Forelimb muscle (tissue), 1 donor: Measurements from ENCODE around the gene PHLDB2. TPM values are rescaled to one million over a fixed set of nuclear protein-coding genes. Genes with fewer than 3 reads are reported as not detected.

ENCODE experiments used
- DNase-seq: peaks from one replicate; pipeline ENCODE4 v3.0.0-alpha.2; 2013; ENCODE audit warnings: low read depth
- polyA plus RNA-seq: library from polyadenylated mRNA; unstranded; fragments of 120-200 nt; gene quantifications from one replicate; pipeline ENCODE4 v1.2.1, GENCODE V29; 2013; ENCODE audit not compliant: insufficient read length

The PHLDB2 gene
- polyA plus RNA-seq, 1 donor: 65.7 TPM

GRCh38 chr3:111963424-111963823 is 104.4 kb downstream of the PHLDB2 start:
- DNase-seq: no peak

- no peak for DNase-seq
These were observed 106.4 kb downstream of the PHLDB2 start for GRCh38 chr3:111965484-111965883.

GRCh38 chr3:111967068-111967467 is 108.0 kb downstream of the PHLDB2 start:
- no peak for DNase-seq

GRCh38 chr3:111967651-111968274 is 108.7 kb downstream of the PHLDB2 start:
- DNase-seq: peak; percentile 54

- DNase-seq: no peak
These were observed 109.4 kb downstream of the PHLDB2 start for GRCh38 chr3:111968319-111969054.

GRCh38 chr3:111970376-111970775 is 111.3 kb downstream of the PHLDB2 start:
- DNase-seq: no peak

- DNase-seq: no peak
These were observed 112.6 kb downstream of the PHLDB2 start for GRCh38 chr3:111971533-111972130.

- DNase-seq: no peak
These were observed 113.8 kb downstream of the PHLDB2 start for GRCh38 chr3:111972891-111973290.

- no peak for DNase-seq
These were observed 116.1 kb downstream of the PHLDB2 start for GRCh38 chr3:111975131-111975530.

- no peak for DNase-seq
These were observed 117.2 kb downstream of the PHLDB2 start for GRCh38 chr3:111976254-111976653.

GRCh38 chr3:111978583-111979433 is 119.7 kb downstream of the PHLDB2 start, which contains the start of gene ABHD10:
Gene ABHD10, plus strand, starts transcription at chr3:111979026. Its CDS starts 36 bp downstream, at chr3:111979062.
- peak; percentile 97 for DNase-seq

- no peak for DNase-seq
These were observed 120.5 kb downstream of the PHLDB2 start for GRCh38 chr3:111979434-111980038.

GRCh38 chr3:111980716-111981456 is 121.8 kb downstream of the PHLDB2 start:
- DNase-seq: no peak

- no peak for DNase-seq
These were observed 122.3 kb downstream of the PHLDB2 start for GRCh38 chr3:111981457-111981763.

- no peak for DNase-seq
These were observed 125.7 kb downstream of the PHLDB2 start for GRCh38 chr3:111984636-111985298.

- DNase-seq: no peak
These were observed 127.7 kb downstream of the PHLDB2 start for GRCh38 chr3:111986800-111987199.

- DNase-seq: no peak
These were observed 130.1 kb downstream of the PHLDB2 start for GRCh38 chr3:111989061-111989678.

GRCh38 chr3:111993038-111993437 is 134.0 kb downstream of the PHLDB2 start:
- DNase-seq: no peak

- DNase-seq: no peak
These were observed 139.8 kb downstream of the PHLDB2 start, which contains the start of gene TAGLN3 for GRCh38 chr3:111998636-111999483. Gene TAGLN3, plus strand, starts transcription at chr3:111998922. Its CDS starts 501 bp downstream, at chr3:111999423.
